GM18868 (cell line): Measurements from ENCODE around the gene ZNF724.
"Not testable (repeated sequence)": the region's sequence is repeated elsewhere in the genome, so short reads cannot be mapped to it uniquely, and the experiment has no call there.

Experiments used
- ATAC-seq: cut with Tn5 transposase; IDR thresholded peaks from one replicate; pipeline ENCODE4 v1.9.1; 2021; ENCODE audit warnings: mild to moderate bottlenecking, moderate library complexity; ENCODE audit not compliant: unreplicated experiment

ZNF724 gene

GRCh38 chr19:23253256-23253655, 3.1 kb upstream of the ZNF724 start:
- ATAC-seq: not testable (repeated sequence)

DNA sequence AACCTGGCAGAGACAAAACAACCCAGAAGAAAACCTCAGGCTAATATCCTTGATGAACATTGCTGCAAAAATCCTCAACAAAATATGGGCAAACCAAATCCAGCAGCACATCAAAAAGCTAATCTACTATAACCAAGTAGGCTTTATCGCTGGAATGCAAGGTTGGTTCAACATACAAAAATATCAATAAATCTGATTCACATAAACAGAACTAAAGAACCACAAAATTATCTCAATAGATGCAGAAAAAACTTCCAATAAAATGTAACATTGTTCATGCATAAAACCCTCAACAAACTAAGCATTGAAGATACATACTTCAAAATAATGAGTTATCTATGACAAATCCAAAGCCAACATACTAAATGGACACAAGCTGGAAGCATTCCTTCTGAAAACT, 8.8 kb downstream of the ZNF724 start:
- no peak for ATAC-seq

DNA sequence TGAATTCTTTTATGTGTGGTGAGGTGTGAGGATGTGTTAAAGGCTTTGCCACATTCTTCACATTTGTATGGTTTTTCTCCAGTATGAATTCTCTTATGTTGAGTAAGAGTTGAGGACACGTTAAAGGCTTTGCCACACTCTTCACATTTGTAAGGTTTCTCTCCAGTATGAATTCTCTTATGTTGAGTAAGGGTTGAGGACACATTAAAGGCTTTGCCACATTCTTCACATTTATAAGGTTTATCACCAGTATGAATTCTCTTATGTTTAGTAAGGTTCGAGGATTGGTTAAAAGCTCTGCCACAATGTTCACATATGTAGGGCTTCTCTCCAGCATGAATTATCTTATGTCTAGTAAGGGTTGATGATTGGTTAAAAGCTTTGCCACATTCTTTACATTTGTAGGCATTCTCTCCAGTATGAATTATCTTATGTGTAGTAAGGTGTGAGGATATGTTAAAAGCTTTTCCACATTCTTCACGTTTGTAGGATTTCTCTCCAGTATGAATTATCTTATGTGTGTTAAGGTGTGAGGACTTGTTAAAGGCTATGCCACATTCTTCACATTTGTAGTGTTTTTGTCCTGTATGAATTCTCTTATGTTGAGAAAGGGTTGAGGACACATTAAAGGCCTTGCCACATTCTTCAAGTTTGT, 27.1 kb downstream of the ZNF724 start:
- no peak for ATAC-seq

DNA sequence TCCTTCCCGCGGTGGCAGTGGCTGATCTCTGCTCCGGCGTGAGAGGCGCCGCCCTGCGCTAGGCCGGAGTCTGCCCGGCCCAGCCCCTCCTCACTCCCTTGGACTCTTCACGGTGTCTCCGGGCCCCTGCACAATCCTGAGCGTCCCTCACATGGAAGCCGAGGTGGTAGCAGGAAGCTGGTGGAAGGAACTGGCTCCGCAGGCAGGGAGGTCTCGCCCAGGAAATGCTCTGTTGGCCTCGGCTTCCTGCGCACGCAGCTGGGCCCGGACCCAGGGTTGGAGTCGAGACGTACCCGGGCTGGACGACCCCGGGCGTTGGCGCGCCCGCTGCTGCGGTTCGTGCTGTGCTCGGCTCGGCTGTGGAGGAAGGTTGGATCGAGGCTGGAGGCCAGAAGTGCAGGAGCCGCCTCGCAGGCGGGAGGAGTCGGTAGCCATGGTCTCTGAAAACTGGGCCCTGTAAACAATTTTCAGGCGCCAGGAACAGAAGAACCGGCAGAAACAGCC, 46.3 kb downstream of the ZNF724 start:
- ATAC-seq: no peak

GRCh38 chr19:23190341-23190740, 59.9 kb downstream of the ZNF724 start:
- no peak for ATAC-seq

- ATAC-seq: no peak
Observed at GRCh38 chr19:23183251-23183650, 66.9 kb downstream of the ZNF724 start.
